Stimulated activated naive CD8-positive, alpha-beta T cell treated with anti-CD3 and anti-CD28 coated beads, Interleukin-15, amount 100 ng/mL, for 72 hours (primary cell): ENCODE results near the gene CRACR2B.

Experiments used
- ATAC-seq: fragments of 150-1000 bp; cut with Tn5 transposase; 2 replicates; pipeline ENCODE4 v1.10.0; 2021; ENCODE audit warnings: mild to moderate bottlenecking, moderate library complexity
- DNase-seq, 2 donors: peaks; one replicate each; pipeline ENCODE4 v3.0.0; 2021 to 2022
- H3K27ac Mint-ChIP-seq, 2 donors: one replicate each; pipeline ENCODE4 v1.8.0; 2022; ENCODE audit warnings: mild to moderate bottlenecking in 2 of 2, mixed read lengths in 2 of 2, moderate library complexity in 2 of 2
- H3K27me3 Mint-ChIP-seq: one replicate; pipeline ENCODE4 v1.8.0; 2022; ENCODE audit warnings: mixed read lengths
- H3K4me1 Mint-ChIP-seq: one replicate; pipeline ENCODE4 v1.8.0; 2022; ENCODE audit warnings: mild to moderate bottlenecking, mixed read lengths
- H3K4me3 Mint-ChIP-seq, 2 donors: one replicate each; pipeline ENCODE4 v1.8.0; 2022; ENCODE audit warnings: mild to moderate bottlenecking in 2 of 2, mixed read lengths in 2 of 2, moderate library complexity in 1 of 2
- H3K9me3 Mint-ChIP-seq, 2 donors: one replicate each; pipeline ENCODE4 v1.8.0; 2022; ENCODE audit warnings: mixed read lengths in 2 of 2

Gene CRACR2B

GRCh38 chr11:827897-828192, at the start of gene CRACR2B:
CRACR2B (plus strand) TSS chr11:827919; CDS start chr11:828608, 689 bp downstream.
- Mint-ChIP-seq H3K27ac (peak within 1 kb of the TSS; percentile 28 to 74), H3K4me3 (peak within 1 kb of the TSS; percentile 80 to 86), H3K4me1 (peaks cover 64% of the 10 kb centered on the region), H3K27me3 (peaks cover 54% of the 10 kb centered on the region), H3K9me3 (no peaks in the 10 kb centered on the region)
- DNase-seq (no peak), ATAC-seq (no peak)

GRCh38 chr11:778976-779954, 48.5 kb upstream of the CRACR2B start:
- peak overlapping the region; percentile 26 to 81 for H3K4me3 Mint-ChIP-seq
- no peak for ATAC-seq
- no peaks in the 10 kb centered on the region for H3K27me3 Mint-ChIP-seq
- H3K4me1 Mint-ChIP-seq: peaks cover 53% of the 10 kb centered on the region
- no peak for DNase-seq
- no peak overlapping the region for H3K27ac Mint-ChIP-seq
- H3K9me3 Mint-ChIP-seq: no peaks in the 10 kb centered on the region

- H3K27me3 Mint-ChIP-seq: no peaks in the 10 kb centered on the region
- no peak for ATAC-seq
- H3K4me1 Mint-ChIP-seq: peaks cover 45% of the 10 kb centered on the region
- H3K4me3 Mint-ChIP-seq: no peak overlapping the region
- H3K9me3 Mint-ChIP-seq: no peaks in the 10 kb centered on the region
- no peak for DNase-seq
- H3K27ac Mint-ChIP-seq: no peak overlapping the region
Observed at GRCh38 chr11:779955-780532, 47.7 kb upstream of the CRACR2B start.

GRCh38 chr11:782264-783174, 45.2 kb upstream of the CRACR2B start:
- ATAC-seq (no peak), DNase-seq (no peak)
- Mint-ChIP-seq H3K27me3 (no peaks in the 10 kb centered on the region), H3K4me1 (peaks cover 32% of the 10 kb centered on the region), H3K4me3 (no peak overlapping the region), H3K27ac (no peak overlapping the region), H3K9me3 (no peaks in the 10 kb centered on the region)

GRCh38 chr11:783581-784015, 44.1 kb upstream of the CRACR2B start:
- peak overlapping the region in 1 of 2 donors; percentile 69 for H3K27ac Mint-ChIP-seq
- no peak overlapping the region for H3K4me3 Mint-ChIP-seq
- H3K9me3 Mint-ChIP-seq: no peaks in the 10 kb centered on the region
- no peak for ATAC-seq
- peaks cover 39% of the 10 kb centered on the region for H3K4me1 Mint-ChIP-seq
- no peak for DNase-seq
- no peaks in the 10 kb centered on the region for H3K27me3 Mint-ChIP-seq

- Mint-ChIP-seq H3K4me1 (peaks cover 27% of the 10 kb centered on the region), H3K27me3 (no peaks in the 10 kb centered on the region), H3K4me3 (no peak overlapping the region), H3K27ac (no peak overlapping the region), H3K9me3 (no peaks in the 10 kb centered on the region)
- no peak for ATAC-seq
- DNase-seq: no peak
Observed at GRCh38 chr11:786235-787083, 41.3 kb upstream of the CRACR2B start.

- H3K4me3 Mint-ChIP-seq: no peak overlapping the region
- DNase-seq (no peak), ATAC-seq (peak; percentile 18)
- H3K9me3 Mint-ChIP-seq: no peaks in the 10 kb centered on the region
- no peaks in the 10 kb centered on the region for H3K27me3 Mint-ChIP-seq
- peak overlapping the region in 1 of 2 donors; percentile 59 for H3K27ac Mint-ChIP-seq
- H3K4me1 Mint-ChIP-seq: peaks cover 27% of the 10 kb centered on the region
Observed at GRCh38 chr11:787084-787675, 40.5 kb upstream of the CRACR2B start.

- H3K9me3 Mint-ChIP-seq: no peaks in the 10 kb centered on the region
- DNase-seq (peak in 1 of 2 donors; percentile 18), ATAC-seq (peak; percentile 18)
- H3K27ac Mint-ChIP-seq: peak overlapping the region in 1 of 2 donors; percentile 12
- H3K4me1 Mint-ChIP-seq: peaks cover 27% of the 10 kb centered on the region
- H3K27me3 Mint-ChIP-seq: no peaks in the 10 kb centered on the region
- peak overlapping the region in 1 of 2 donors; percentile 52 for H3K4me3 Mint-ChIP-seq
Observed at GRCh38 chr11:788009-788640, 39.6 kb upstream of the CRACR2B start.

GRCh38 chr11:788953-789940, 38.5 kb upstream of the CRACR2B start:
- DNase-seq (peak in 1 of 2 donors; percentile 16), ATAC-seq (no peak)
- Mint-ChIP-seq H3K27ac (peak overlapping the region in 1 of 2 donors; percentile 12), H3K27me3 (no peaks in the 10 kb centered on the region), H3K9me3 (no peaks in the 10 kb centered on the region), H3K4me1 (peaks cover 28% of the 10 kb centered on the region), H3K4me3 (peak overlapping the region; percentile 41 to 54)

GRCh38 chr11:789943-790342, 37.8 kb upstream of the CRACR2B start, which contains the start of gene CEND1:
CEND1 (minus strand) TSS chr11:790090; CDS start chr11:788576, 1,514 bp downstream.
- Mint-ChIP-seq H3K9me3 (no peaks in the 10 kb centered on the region), H3K4me1 (peaks cover 35% of the 10 kb centered on the region), H3K4me3 (peak within 1 kb of the TSS; percentile 41 to 54), H3K27me3 (no peaks in the 10 kb centered on the region), H3K27ac (peak within 1 kb of the TSS in 1 of 2 donors; percentile 12)
- ATAC-seq (no peak), DNase-seq (peak in 1 of 2 donors; percentile 33)

GRCh38 chr11:790721-791564, 36.8 kb upstream of the CRACR2B start:
- DNase-seq: no peak
- Mint-ChIP-seq H3K27ac (peak overlapping the region in 1 of 2 donors; percentile 86), H3K27me3 (no peaks in the 10 kb centered on the region), H3K4me1 (peaks cover 41% of the 10 kb centered on the region), H3K9me3 (no peaks in the 10 kb centered on the region), H3K4me3 (no peak overlapping the region)
- ATAC-seq: no peak
